Stimulated activated CD4-positive, alpha-beta T cell treated with anti-CD3 and anti-CD28 coated beads, Interleukin-4, amount 100 ng/mL, for 48 hours (primary cell): ENCODE measurements around the gene UBLCP1.
A peak's percentile ranks its signal among the peaks of the same experiment; 100 is the strongest.
"Not testable (repeated sequence)": the region's sequence is repeated elsewhere in the genome, so short reads cannot be mapped to it uniquely, and the experiment has no call there.

ENCODE experiments used
- DNase-seq, 2 donors: peaks; one replicate each; pipeline ENCODE4 v3.0.0-alpha.2; 2020; ENCODE audit warnings: low read depth in 2 of 2

Gene UBLCP1, protein sequence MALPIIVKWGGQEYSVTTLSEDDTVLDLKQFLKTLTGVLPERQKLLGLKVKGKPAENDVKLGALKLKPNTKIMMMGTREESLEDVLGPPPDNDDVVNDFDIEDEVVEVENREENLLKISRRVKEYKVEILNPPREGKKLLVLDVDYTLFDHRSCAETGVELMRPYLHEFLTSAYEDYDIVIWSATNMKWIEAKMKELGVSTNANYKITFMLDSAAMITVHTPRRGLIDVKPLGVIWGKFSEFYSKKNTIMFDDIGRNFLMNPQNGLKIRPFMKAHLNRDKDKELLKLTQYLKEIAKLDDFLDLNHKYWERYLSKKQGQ

DNA sequence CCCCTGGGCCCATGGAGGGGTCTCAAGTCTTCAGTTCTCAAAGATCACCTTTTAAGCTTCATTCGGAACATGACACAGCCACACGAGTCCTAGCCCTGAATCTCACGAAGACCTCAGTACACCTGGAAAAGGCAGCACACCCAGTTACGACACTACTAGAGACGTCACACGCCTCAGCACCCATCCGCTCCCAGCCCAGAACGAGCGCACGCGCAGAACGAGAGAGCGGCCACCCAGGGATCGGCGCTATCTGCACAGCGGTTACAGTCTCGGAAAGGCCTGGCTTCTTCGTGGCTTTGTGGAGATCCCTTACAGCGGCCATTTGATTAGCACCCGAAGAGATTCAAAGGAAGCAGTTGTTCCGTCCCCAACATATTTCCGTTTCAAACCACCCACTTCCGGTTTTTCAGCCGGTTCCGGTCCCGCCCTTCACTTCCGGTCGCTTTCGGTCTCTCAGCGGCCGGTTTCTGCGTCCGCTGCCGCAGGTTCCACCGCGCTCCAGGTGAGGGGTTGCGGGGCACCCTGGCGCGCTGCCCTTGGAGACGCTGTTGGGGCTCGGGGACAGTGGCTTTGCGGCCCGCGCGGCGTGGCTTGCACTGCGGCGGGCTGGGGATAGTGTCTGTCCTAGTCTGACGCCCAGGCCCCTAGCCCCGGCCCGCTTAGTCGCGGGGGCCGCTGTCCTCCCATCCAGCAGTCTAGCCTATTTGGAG lies at the start of gene UBLCP1:
TSS of gene UBLCP1 (plus strand) at position 432 of the 710 bp plus-strand sequence. CDS start 5,626 bp downstream, outside the sequence.
- peak; percentile 59 to 74 for DNase-seq

DNA sequence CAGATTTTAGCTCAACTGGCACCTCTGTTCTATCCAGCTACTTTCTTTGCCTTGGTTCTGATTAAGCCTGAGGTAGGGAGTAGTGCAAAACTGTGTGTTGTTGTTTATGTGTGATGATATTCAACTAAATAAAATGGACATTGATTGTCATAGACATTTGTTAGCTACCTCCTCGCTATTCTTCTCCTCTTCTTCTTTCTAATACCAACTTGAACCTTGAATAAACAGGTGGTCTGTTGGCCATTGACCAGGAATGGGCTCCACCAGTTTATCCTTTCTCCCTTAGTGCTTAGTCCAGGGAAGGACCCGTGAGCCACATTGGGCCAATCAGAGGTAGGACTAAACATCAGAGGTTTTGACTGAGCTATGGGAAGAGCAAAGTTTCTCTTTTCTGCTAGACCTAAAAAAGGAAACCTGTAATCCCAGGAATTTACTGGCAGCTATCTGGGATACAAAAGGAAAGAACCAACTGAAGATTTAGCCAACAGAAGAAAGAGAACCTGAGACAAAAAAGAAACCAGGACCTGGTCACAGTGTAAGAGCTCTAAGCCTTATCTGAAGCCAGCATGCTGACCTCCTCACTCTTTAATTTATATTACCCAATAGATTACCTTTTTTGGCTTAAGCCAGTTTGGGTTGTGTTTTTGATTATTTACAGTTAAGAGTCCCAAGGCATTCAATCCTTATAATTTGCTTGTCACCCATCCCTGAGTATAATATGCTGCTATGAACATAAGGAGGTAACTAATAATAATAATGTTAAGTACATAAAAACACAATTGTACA lies 48.4 kb upstream of the UBLCP1 start:
- DNase-seq: no peak

DNA sequence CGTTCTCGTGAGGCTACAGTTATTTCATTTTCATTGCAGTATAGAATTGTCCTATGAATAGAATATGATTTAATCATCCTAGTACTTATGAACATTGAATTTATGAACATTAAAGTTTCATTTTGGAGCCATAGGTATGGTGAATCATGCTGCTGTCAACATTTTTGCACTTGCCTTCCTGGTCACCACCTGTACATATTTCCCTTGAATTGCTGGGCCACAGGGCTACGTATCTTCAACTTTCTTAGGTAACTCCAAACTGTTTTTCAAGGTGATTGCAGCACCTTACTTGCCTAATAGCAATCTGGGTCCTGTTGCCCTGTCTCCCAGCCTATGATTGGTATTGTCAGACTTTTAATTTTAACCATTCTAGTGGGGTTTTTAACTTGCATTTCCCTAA lies 47.2 kb upstream of the UBLCP1 start:
- DNase-seq: no peak

DNA sequence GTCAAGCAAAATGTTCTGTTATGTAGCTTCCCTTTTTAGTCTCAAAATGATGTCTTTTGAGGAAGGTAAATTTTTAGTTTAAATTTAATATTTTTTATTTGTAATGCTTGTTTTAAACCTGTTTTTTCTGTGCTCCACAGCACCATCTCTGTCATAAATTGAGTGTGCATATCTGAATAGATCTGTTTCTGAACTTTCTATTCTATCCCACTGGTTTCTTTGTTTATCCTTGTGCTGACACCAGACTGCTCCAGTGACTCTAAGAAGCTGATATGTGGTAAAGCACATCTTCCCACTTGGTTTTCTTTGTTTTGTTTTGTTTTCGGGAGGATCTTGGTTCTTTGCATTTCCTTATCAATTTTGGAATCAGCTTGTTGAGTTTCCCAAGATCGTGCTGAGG lies 46.6 kb upstream of the UBLCP1 start:
- DNase-seq: no peak

DNA sequence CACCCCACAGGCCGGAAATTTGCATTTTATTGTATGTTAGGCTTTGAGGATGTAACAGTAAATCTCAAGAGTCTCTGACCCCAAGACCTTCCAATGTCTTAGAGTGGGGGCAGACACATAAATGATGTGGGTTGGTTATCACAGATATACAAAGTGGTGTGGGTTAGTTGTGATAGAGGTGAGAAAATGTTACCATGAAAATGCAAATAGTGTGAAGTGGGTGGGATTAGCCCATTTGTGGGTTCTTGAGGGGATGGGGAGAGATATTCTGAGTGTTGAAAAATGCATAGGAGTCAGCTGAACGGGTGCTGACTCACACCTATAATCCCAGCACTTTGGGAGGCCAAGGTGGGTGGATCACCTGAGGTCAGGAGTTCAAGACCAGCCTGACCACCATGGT lies 45.9 kb upstream of the UBLCP1 start:
- no peak for DNase-seq

DNA sequence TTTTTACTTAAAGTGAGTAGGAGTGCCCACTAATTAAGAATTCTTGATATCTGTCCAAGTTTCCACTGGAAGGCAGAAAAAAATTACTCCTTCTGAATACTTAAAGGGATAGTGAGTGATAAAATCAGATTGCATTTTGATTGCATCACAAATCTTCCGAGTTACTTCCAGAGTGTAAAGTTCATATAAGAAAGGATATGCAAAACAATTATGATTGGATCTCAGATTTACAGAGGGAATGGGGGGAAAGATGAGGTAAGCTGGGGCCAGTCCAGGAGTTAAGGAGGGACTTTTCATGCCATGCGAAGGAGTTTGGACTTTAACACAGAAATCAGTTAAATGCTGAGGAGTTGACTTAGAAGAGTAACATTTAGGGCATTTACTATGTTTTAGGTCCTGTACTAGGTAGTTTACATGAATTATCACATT lies 44.5 kb upstream of the UBLCP1 start:
- DNase-seq: no peak

DNA sequence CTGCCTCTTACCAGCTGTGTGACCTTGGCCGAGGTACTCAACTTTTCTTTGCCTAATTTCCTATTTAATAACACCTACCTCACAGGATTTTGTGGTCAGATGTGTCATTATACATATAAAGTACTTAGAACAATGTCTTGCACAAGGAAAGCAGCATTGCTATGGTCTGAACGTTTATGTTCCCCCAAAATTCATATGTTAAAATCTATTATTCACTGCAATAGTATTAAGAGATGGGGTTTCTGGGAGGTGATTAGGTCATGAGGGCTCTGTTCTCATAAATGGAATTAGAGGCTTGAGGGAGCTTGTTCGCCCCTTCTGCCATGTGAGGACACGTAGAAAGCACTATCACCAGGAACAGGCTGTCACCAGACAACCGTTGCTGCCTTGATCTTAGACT lies 42.9 kb upstream of the UBLCP1 start:
- DNase-seq: no peak

DNA sequence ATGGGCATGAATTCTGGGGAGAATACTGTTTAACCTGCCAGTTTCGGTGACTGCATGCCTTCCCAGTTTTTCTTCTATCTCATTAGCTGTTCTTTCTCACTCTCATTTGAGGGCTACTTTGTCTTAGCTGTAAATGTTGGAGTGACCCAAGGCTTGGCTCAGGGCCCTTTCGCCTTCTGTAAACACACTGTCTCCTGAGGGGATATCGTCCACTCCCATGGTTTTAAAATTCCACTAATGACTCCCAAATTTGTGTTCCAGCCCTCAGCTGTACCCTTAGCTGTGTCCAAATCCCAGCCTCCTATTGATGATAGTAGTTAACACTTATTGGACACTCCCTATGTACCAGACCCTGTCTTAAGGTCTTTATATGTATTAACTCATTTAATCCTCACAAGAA lies 39.6 kb upstream of the UBLCP1 start:
- DNase-seq: no peak

DNA sequence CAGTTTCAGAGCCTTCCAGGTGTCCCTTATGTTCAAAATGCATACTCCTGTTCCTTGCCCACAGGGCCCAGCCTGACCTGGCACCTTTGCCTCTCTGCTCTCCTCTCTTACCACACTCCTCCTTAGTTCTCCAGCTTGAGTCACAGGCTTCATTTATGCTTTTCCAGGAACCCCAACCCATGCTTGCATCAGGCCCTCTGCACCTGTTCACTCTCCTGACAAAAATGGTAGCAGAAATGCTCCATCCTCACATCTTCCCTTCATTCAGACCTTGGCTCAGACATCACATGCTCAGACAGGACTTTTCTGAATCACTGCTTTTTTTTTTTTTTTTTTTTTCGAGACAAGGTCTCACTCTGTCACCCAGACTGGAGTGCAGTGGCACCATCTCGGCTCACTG lies 38.6 kb upstream of the UBLCP1 start:
- DNase-seq: no peak

DNA sequence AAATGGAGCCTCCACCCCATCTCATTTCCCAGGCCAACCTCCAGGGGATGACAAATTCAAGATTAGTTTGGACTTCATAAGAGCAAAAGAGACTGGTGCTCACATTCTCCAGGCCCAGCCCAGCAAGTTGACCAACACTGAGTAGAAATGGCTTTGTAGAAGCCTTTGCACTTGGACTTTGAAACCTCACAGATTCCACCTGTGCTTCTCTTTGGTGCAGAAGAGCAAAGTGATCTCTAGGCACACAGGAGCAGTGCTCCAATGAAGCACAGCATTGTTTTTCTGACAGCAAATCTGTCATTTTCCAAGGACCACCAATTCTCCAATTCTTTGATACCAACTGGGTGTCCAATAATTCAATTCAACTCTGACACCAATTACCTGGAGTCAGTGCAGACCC lies 36.6 kb upstream of the UBLCP1 start:
- DNase-seq: no peak

DNA sequence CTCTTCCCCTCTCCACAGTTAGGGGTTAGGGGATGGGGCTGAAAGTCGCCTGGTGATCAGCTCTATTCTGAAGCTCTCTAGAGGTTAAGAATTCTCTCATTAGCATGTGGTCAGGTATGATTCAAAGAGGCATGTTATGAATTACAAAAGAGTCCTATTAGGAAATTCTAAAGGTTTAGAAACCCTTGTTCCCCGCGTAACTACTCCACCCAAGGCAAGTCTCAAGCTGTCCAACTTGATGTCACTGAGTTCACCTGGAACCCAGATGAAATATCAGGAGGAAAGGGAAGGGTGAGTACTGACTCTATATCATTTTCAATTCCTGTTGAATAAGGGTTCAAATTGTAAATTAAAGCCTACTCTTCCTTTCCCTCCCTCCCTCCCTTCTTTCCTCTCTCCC lies 35.6 kb upstream of the UBLCP1 start:
- no peak for DNase-seq

DNA sequence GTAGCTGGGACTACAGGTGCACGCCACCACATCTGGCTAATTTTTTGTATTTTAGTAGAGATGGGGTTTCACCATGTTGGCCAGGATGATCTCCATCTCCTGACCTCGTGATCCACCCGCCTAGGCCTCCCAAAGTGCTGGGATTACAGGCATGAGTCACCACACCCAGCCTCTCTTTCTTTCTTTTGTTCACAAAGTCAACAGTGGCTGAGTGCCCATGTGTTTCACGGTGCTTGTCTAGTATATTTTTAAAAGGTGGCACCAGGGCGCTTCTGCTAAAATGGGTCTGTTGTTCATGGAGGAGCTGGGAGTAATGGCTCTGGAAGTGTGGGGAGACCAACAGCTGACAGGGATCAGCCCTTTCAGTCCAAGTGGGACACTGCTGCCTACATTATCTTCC lies 35.0 kb upstream of the UBLCP1 start:
- DNase-seq: not testable (repeated sequence)

DNA sequence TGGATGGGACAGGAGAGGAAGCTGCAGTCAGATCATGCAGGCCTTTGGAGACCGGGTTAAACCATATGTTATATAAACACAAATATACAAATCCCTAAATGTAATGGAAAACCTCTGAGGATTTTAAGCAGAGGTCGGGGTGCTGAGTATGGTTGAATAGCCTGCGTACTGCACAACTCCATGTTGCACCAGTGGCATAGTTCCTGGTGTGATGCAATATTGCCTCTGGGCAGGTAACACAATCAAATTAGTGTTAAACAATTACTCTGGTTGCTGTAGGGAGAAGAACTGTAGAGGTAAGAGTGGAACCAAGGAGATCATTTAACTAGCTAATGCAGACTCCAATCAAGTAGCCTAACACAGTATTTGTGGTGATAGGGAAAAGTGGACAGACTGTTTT lies 32.4 kb upstream of the UBLCP1 start:
- no peak for DNase-seq

DNA sequence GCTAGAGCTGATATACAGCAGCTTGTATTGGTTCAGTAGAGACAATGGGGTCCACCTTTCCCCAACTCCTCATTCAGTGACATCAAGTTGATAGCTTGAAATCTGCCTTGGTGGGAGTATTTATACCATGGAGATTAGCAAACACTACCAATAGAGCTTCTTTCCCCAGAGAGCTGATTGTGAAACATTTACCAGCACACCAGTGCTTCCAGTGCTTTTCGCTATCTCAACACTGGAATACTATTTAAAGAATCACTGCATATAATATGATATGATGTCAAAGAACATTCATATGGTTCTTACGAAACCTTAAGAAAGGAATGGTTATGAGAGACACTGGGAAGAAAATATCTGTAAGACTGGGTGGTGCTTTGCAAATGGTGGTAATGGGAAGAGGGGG lies 31.9 kb upstream of the UBLCP1 start:
- no peak for DNase-seq

DNA sequence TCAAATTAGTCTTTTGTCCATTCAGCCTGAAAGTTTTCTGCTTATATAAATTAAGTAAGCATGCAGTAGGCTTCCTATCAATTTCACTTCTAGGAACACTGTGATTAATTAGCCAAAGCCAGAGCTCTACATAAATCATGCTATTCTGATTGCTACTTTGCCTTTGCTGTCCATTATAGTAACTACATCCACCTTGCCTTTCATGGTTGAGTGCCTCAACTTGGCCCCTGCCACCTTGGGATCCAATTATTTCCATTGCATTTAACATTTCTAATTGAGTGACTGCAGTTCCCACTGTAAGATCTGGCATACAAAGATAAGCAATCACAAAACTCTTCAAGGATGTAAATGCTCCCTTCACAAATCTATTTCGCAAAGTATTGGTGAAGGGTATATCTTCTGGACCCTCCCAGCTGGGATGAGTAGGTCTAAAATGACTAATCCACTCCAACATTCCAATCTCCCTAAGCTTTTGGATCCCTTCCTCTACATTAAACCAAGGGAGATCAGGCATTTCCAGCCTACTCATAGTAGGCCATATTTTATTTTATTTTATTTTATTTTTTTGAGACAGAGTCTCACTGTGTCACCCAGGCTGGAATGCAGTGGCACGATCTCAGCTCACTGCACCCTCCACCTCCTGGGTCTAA lies 27.1 kb upstream of the UBLCP1 start:
- not testable (repeated sequence) for DNase-seq

DNA sequence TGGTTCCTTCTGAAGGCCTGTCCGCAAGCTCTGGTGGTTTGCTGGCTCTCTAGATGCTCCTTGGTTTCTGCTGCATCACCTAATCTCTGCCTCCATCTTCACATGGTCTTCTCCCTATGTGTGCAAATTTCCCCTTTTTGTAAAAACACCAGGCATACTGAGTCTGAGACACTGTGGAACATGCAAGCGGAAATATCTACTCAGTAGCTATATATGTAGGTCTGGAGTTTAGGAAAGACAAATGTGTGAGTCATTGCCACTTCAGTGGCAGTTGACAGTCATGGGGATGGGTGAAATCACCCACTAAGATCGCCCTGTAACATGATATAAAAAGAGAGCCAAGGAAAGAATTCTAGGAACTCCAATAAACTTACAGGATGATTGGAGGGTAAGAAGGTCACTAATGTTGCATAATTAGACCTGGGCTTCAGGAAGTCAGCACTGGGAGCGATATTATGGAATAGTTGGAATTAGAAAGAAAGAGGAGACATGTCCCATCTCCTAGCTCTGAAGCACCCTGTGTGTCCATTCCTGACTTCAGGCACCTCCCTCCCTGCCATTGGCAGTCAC lies 22.7 kb upstream of the UBLCP1 start:
- DNase-seq: no peak

DNA sequence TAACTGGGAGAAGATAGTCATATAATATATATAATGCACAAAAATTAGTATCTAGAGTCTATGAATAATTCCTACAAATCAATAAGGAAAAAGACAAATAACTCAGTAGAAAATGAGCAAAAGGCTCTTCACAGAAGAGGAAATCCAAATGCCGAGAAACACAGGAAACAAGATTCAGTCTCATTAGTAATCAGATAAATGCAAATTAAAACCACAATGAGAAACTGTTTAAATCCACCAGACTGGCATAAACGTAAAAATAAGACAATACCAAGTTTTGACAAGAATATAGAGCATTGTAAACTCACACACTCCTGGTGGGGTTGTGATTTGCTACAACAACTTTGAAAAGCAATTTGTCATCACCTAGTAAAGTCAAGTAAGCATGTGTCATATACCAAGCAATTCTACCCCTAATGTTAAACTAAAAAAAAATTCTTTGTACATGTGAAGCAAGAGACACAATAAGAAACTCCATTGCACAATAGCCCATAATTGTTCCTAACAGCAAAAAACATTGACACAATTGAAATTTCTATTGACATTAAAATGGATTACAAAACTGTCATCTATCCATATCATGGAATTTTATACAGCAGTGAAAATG lies 21.0 kb upstream of the UBLCP1 start:
- DNase-seq: no peak

DNA sequence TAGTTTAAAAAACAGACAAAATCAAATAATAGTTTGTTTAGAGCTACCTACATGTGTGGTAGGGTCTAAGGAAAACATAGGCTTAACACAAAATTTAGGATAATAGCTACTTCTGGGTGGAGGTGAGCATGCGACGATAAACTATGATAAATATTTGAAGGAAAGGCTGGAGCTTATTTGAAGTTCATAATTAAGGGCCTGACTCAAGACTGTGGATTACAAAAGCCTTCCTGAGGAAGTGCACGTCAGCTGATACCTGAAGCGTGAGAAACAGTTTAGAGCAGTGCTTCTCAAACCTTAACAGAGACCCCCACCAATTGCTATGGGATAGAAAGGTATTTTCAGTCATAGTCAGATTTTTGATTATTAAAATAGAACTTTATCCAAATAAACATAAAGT lies 20.4 kb upstream of the UBLCP1 start:
- no peak for DNase-seq

DNA sequence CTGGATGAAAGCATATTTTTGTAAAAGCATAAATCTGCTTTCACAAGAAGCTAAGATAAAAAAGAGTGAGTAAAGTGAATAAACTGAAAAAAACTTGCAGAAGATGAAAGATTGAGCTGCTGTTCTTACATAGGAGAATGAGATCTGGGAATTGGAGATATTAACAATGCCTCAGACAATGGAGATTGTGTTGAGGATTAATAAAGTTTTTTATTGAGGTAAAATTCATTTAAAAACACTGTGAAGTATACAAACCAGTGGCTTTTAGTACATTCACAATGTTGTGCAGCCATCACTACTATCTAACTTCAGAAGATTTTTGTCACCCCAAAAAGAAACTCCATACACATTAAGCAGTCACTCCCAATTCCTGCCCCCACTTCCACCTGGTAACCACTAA lies 19.7 kb upstream of the UBLCP1 start:
- no peak for DNase-seq

DNA sequence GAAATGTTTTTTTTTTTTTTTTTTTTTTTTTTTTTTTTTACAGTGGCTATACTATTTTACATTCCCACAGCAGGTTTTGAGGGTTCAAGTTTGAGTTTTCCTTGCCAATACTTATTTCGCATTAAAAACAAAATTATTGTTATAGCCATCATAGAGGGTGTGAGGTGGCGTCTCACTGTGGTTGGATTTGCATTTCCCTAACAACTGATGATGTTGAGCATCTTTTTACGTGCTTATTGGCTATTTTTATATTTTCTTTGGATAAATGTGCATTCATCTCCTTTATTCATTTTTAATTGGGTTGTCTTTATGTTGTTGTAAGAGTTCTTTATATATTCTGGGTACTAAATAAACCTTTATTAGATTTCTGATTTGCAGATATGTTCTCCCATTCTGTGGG lies 18.9 kb upstream of the UBLCP1 start:
- no peak for DNase-seq

DNA sequence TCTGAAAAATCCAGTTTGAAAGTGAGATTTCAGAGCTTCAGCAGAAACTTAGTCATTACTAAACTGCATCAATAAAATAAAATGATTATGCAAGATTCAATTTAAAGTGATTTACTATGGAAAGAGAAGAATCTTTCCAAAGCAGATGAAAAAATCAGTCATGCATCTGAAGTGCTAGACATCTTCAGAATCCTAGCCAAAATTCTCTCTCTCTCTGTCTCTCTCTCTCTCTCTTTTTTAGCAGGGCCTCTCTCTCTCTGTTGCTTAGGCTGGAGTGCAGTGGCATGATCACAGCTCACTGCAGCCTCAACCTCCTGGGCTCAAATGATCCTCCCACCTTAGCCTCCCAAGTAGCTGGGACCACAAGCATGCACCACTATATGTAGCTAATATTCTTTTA lies 18.2 kb upstream of the UBLCP1 start:
- no peak for DNase-seq
